Body of pancreas (tissue), 4 donors: ENCODE data around the gene EYA2. TPM values are rescaled to one million over a fixed set of nuclear protein-coding genes. Genes with fewer than 3 reads are reported as not detected.
"Not testable (repeated sequence)": the region's sequence is repeated elsewhere in the genome, so short reads cannot be mapped to it uniquely, and the experiment has no call there.

ENCODE experiments used
- ATAC-seq: fragments of 150-250 bp; one replicate; pipeline ENCODE4 v1.9.1; 2016
- DNase-seq, 4 donors: peaks; one replicate each; pipeline ENCODE4 v3.0.0-alpha.2; 2019
- H3K27ac ChIP-seq, 4 donors: fragments of 200-600 bp; sonication (generic); 1 replicate in 3 of 4; 2 replicates in 1 of 4; pipeline versions ENCODE4 v1.5.1 to v1.6.1; 2016 to 2019; ENCODE audit warnings: mild to moderate bottlenecking in 1 of 4, mixed read lengths in 1 of 4, moderate library complexity in 1 of 4
- H3K27me3 ChIP-seq, 2 donors: fragments of 200-600 bp; sonication (generic); one replicate each; pipeline ENCODE4 v1.6.0; 2016; ENCODE audit warnings: mild to moderate bottlenecking in 1 of 2
- H3K36me3 ChIP-seq, 2 donors: fragments of 200-600 bp; sonication (generic); replicated peaks in 1 of 2; 2 replicates each; pipeline ENCODE4 v1.5.1; 2016; ENCODE audit warnings: low read depth in 2 of 2; ENCODE audit not compliant: insufficient read depth in 1 of 2
- H3K4me1 ChIP-seq: fragments of 200-600 bp; sonication (generic); one replicate; pipeline ENCODE4 v1.6.0; 2016
- H3K4me3 ChIP-seq, 2 donors: fragments of 200-600 bp; sonication (generic); 1 replicate in 1 of 2; 2 replicates in 1 of 2; pipeline ENCODE4 v1.5.1; 2016 to 2019
- H3K9me3 ChIP-seq, 3 donors: fragments of 200-600 bp; sonication (generic); 1 replicate in 2 of 3; 2 replicates in 1 of 3; pipeline ENCODE4 v1.5.1; 2016
- CTCF ChIP-seq, 7 experiments: fragments of 450-650 bp in 4 of 7; fragments of 200-600 bp in 3 of 7; sonication (generic) in 3 of 7; IDR thresholded peaks; one replicate each; pipeline ENCODE4 v1.5.1; 2016 to 2019; ENCODE audit warnings: antibody characterized with exemption in 7 of 7
- POLR2A ChIP-seq, 3 donors: fragments of 450-650 bp; IDR thresholded peaks; one replicate each; pipeline ENCODE4 v1.6.1; 2016; ENCODE audit warnings: antibody characterized with exemption in 3 of 3, mild to moderate bottlenecking in 2 of 3
- WGBS, 2 donors: methylation state at CpG; one replicate each; pipeline ENCODE4 v1.1.5; 2017; 5-methylcytosine and 5-hydroxymethylcytosine counted together
- intact Hi-C: fragments of 100-400 bp; cut with DNase I; formaldehyde crosslinking; loops from one replicate; pipeline ENCODE4 v1.15.1; 2023
- total RNA-seq, 2 donors: library from RNA; depleted of rRNA; stranded (reverse); fragments of >200 nt; gene quantifications; one replicate each; pipeline ENCODE4 v1.1.0, GENCODE V29; 2016

EYA2 gene
- total RNA-seq, 2 donors from 2014 or later, result 0.52 to 3.6 TPM

GRCh38 chr20:47202733-47203667 lies 308.4 kb downstream of the EYA2 start:
- Histone ChIP-seq H3K27me3 (no peaks in the 10 kb centered on the region), H3K9me3 (no peaks in the 10 kb centered on the region), H3K4me3 (no peak overlapping the region), H3K4me1 (peaks cover 8% of the 10 kb centered on the region), H3K36me3 (no peaks in the 10 kb centered on the region), H3K27ac (no peak overlapping the region)
- 70 to 81% methylated on average over 7 to 10 of the region's 10 CpGs for WGBS, 2 donors
- intact Hi-C loops, result no loop called here
- no peak for DNase-seq
- TF ChIP-seq POLR2A (IDR thresholded peaks at IDR 0.05) (no peak), CTCF (IDR thresholded peaks at IDR 0.05) (no peak)
- ATAC-seq, result no peak

GRCh38 chr20:47204008-47204849 lies 309.6 kb downstream of the EYA2 start:
- Histone ChIP-seq H3K9me3 (no peaks in the 10 kb centered on the region), H3K27ac (no peak overlapping the region), H3K4me1 (peaks cover 8% of the 10 kb centered on the region), H3K4me3 (no peak overlapping the region), H3K27me3 (no peaks in the 10 kb centered on the region), H3K36me3 (peaks cover 0 to 4% of the 10 kb centered on the region in 2 donors)
- ATAC-seq (no peak), DNase-seq (no peak)
- no peak for TF ChIP-seq POLR2A (IDR thresholded peaks at IDR 0.05)
- no peak for TF ChIP-seq CTCF (IDR thresholded peaks at IDR 0.05)
- intact Hi-C loops, result no loop called here
- WGBS, 2 donors, result 96 to 97% methylated on average over 11 to 12 of the region's 12 CpGs

GRCh38 chr20:47204850-47205122 lies 310.1 kb downstream of the EYA2 start:
- H3K36me3 ChIP-seq, ATAC-seq, DNase-seq, H3K27ac ChIP-seq, H3K9me3 ChIP-seq, H3K4me1 ChIP-seq, intact Hi-C loops, H3K4me3 ChIP-seq, H3K27me3 ChIP-seq: not testable (repeated sequence)
- WGBS, 2 donors, result 96 to 97% methylated on average over 11 of the region's 11 CpGs

- TF ChIP-seq POLR2A (IDR thresholded peaks at IDR 0.05) (no peak), CTCF (IDR thresholded peaks at IDR 0.05) (peak in 5 of 7 experiments; percentile 18 to 48 (median 37))
- intact Hi-C loops, result no loop called here
- no peaks in the 10 kb centered on the region for H3K9me3 ChIP-seq
- no peaks in the 10 kb centered on the region for H3K27me3 ChIP-seq
- peak; percentile 25 to 53 (median 49) for DNase-seq
- ATAC-seq, result peak; percentile 57
- H3K36me3 ChIP-seq, result peaks cover 0 to 14% of the 10 kb centered on the region in 2 donors
- no peak overlapping the region for H3K4me3 ChIP-seq
- WGBS, 2 donors, result 66 to 79% methylated on average over 4 to 9 of the region's 9 CpGs
- no peak overlapping the region for H3K27ac ChIP-seq
- peaks cover 4% of the 10 kb centered on the region for H3K4me1 ChIP-seq
Measured at GRCh38 chr20:47205577-47206123, 311.0 kb downstream of the EYA2 start.

- DNase-seq, H3K27ac ChIP-seq: not testable (repeated sequence)
Measured at GRCh38 chr20:47206552-47206951, 311.9 kb downstream of the EYA2 start.

More at GRCh38 chr20:47206552-47206951, 311.9 kb downstream of the EYA2 start:
- intact Hi-C loops, H3K27me3 ChIP-seq, H3K4me1 ChIP-seq, H3K4me3 ChIP-seq, H3K9me3 ChIP-seq, ATAC-seq: not testable (repeated sequence)
- WGBS, 2 donors, result 89 to 92% methylated on average over 10 of the region's 10 CpGs
- peaks cover 0 to 16% of the 10 kb centered on the region in 2 donors for H3K36me3 ChIP-seq
